A549 (cell line): Measurements from ENCODE around the gene TSPAN3.

Experiments
- CTCF ChIP-seq: fragments of >200 bp; sonication (Bioruptor Twin); formaldehyde crosslinking; IDR thresholded peaks from 3 replicates; pipeline ENCODE4 v1.5.1; 2016
- HMGXB4 ChIP-seq: fragments of 250-450 bp; sonication (Bioruptor Pico); IDR thresholded peaks from 2 replicates; pipeline ENCODE4 v1.5.0; 2021; ENCODE audit warnings: mild to moderate bottlenecking, moderate library complexity, borderline replicate concordance
- JUN ChIP-seq, 2 experiments: fragments of >200 bp; sonication (Bioruptor Twin); formaldehyde crosslinking; IDR thresholded peaks; 2 replicates in 1 of 2; 3 replicates in 1 of 2; pipeline ENCODE4 v1.6.1; 2016 to 2017
- MAX ChIP-seq: IDR thresholded peaks from 2 replicates; pipeline ENCODE4 v1.6.1; 2012
- POLR2A ChIP-seq: IDR thresholded peaks from 2 replicates; pipeline ENCODE4 v1.6.1; 2012; ENCODE audit warnings: mild to moderate bottlenecking, low read length
- RNF2 ChIP-seq: fragments of 200-600 bp; sonication (generic); IDR thresholded peaks from 2 replicates; pipeline ENCODE4 v1.6.1; 2016; ENCODE audit warnings: low read depth, mild to moderate bottlenecking, antibody characterized with exemption, moderate library complexity, borderline replicate concordance
- ZC3H11A ChIP-seq: fragments of 450-650 bp; IDR thresholded peaks from 2 replicates; pipeline ENCODE4 v1.6.1; 2014; ENCODE audit warnings: antibody characterized with exemption, mild to moderate bottlenecking
- ZFP36 ChIP-seq: fragments of 450-650 bp; IDR thresholded peaks from 2 replicates; pipeline ENCODE4 v1.6.1; 2014; ENCODE audit warnings: borderline replicate concordance; ENCODE audit not compliant: partially characterized antibody
- ZNF302 ChIP-seq: fragments of 250-450 bp; sonication (Bioruptor Pico); IDR thresholded peaks from 2 replicates; pipeline ENCODE4 v1.9.0; 2021; ENCODE audit warnings: inconsistent platforms, mild to moderate bottlenecking, moderate library complexity

- TF ChIP-seq HMGXB4 (CRISPR knock-in tag) (no peak), ZFP36 (no peak), CTCF (no peak), ZC3H11A (no peak), RNF2 (no peak), POLR2A (no peak), ZNF302 (CRISPR knock-in tag) (no peak), MAX (no peak), JUN (IDR thresholded peaks at IDR 0.05) (no peak)
Measured at GRCh38 chr15:77037388-77038209, 33.3 kb downstream of the TSPAN3 start.
